Activated naive CD4-positive, alpha-beta T cell treated with anti-CD3 and anti-CD28 coated beads for 36 hours (primary cell): ENCODE data around the gene SLX1A. TPM values are rescaled to one million over a fixed set of nuclear protein-coding genes. Genes with fewer than 3 reads are reported as not detected.
A peak's percentile ranks its signal among the peaks of the same experiment; 100 is the strongest.
"Not testable (repeated sequence)": the region's sequence is repeated elsewhere in the genome, so short reads cannot be mapped to it uniquely, and the experiment has no call there.

Source experiments
- CTCF ChIA-PET: fragments of 350-600 bp; sonication (Branson Sonifier 250); formaldehyde crosslinking; loops from one replicate; lab custom pipeline; 2021; ENCODE audit warnings: antibody characterized with exemption; lab: Charles Lee
- DNase-seq: peaks from one replicate; pipeline ENCODE4 v3.0.0-alpha.2; 2020
- H3K27ac Mint-ChIP-seq: one replicate; pipeline ENCODE4 v1.8.0; 2021; ENCODE audit warnings: mild to moderate bottlenecking, mixed read lengths
- H3K27me3 Mint-ChIP-seq: one replicate; pipeline ENCODE4 v1.8.0; 2021; ENCODE audit warnings: low read depth, mixed read lengths
- H3K36me3 Mint-ChIP-seq: one replicate; pipeline ENCODE4 v1.8.0; 2021; ENCODE audit warnings: low read depth, mixed read lengths
- H3K4me1 Mint-ChIP-seq: one replicate; pipeline ENCODE4 v1.8.0; 2021; ENCODE audit warnings: low read depth, mixed read lengths
- H3K4me3 Mint-ChIP-seq: one replicate; pipeline ENCODE4 v1.8.0; 2021; ENCODE audit warnings: mild to moderate bottlenecking, moderate library complexity, mixed read lengths
- H3K9me3 Mint-ChIP-seq: one replicate; pipeline ENCODE4 v1.8.0; 2021; ENCODE audit warnings: mixed read lengths
- intact Hi-C: fragments of 100-400 bp; cut with micrococcal nuclease; formaldehyde crosslinking; loops from one replicate; pipeline ENCODE4 v1.15.1; 2023
- total RNA-seq, 2 experiments: library from RNA; stranded (reverse); gene quantifications; one replicate each; pipeline ENCODE4 v1.2.3, GENCODE V29; 2021

SLX1A gene
- 10 to 100 TPM; 35.4 to 42.5 TPM for total RNA-seq

GRCh38 chr16:30193615-30194014 lies at the start of gene SLX1A, which contains the start of gene BOLA2B:
SLX1A (plus strand) TSS chr16:30193875; CDS start chr16:30194085, 210 bp downstream.
BOLA2B (minus strand) TSS chr16:30193666; CDS start chr16:30193595, 71 bp downstream.
- H3K27me3 Mint-ChIP-seq, CTCF ChIA-PET, H3K4me1 Mint-ChIP-seq, intact Hi-C loops, H3K36me3 Mint-ChIP-seq, H3K4me3 Mint-ChIP-seq, H3K27ac Mint-ChIP-seq, H3K9me3 Mint-ChIP-seq, DNase-seq: not testable (repeated sequence)

- no peaks in the 10 kb centered on the region for H3K36me3 Mint-ChIP-seq
- no peaks in the 10 kb centered on the region for H3K27me3 Mint-ChIP-seq
- peaks cover 4% of the 10 kb centered on the region for H3K9me3 Mint-ChIP-seq
- CTCF ChIA-PET: no interaction called here
- intact Hi-C loops: no loop called here
- H3K4me3 Mint-ChIP-seq: no peak overlapping the region
- H3K4me1 Mint-ChIP-seq: peaks cover 21% of the 10 kb centered on the region
- no peak for DNase-seq
- no peak overlapping the region for H3K27ac Mint-ChIP-seq
These were observed 49.7 kb upstream of the SLX1A start for GRCh38 chr16:30144017-30144416.

- CTCF ChIA-PET: no interaction called here
- no peak for DNase-seq
- Mint-ChIP-seq H3K9me3 (peaks cover 8% of the 10 kb centered on the region), H3K36me3 (no peaks in the 10 kb centered on the region), H3K27ac (no peak overlapping the region), H3K27me3 (no peaks in the 10 kb centered on the region), H3K4me1 (peaks cover 14% of the 10 kb centered on the region), H3K4me3 (no peak overlapping the region)
- intact Hi-C loops: no loop called here
These were observed 48.8 kb upstream of the SLX1A start for GRCh38 chr16:30144917-30145316.

GRCh38 chr16:30145657-30146056 lies 48.0 kb upstream of the SLX1A start:
- H3K27me3 Mint-ChIP-seq: no peaks in the 10 kb centered on the region
- DNase-seq: no peak
- intact Hi-C loops: no loop called here
- peaks cover 8% of the 10 kb centered on the region for H3K9me3 Mint-ChIP-seq
- H3K4me3 Mint-ChIP-seq: no peak overlapping the region
- H3K36me3 Mint-ChIP-seq: no peaks in the 10 kb centered on the region
- H3K27ac Mint-ChIP-seq: no peak overlapping the region
- CTCF ChIA-PET: interaction anchor here (1.0 kb wide), 1 partner anchor 12 kb away, joined by 3 read pairs; no protein-coding TSS in a partner anchor
- H3K4me1 Mint-ChIP-seq: peaks cover 13% of the 10 kb centered on the region

GRCh38 chr16:30147843-30148510 lies 45.7 kb upstream of the SLX1A start:
- H3K27me3 Mint-ChIP-seq: no peaks in the 10 kb centered on the region
- H3K4me1 Mint-ChIP-seq: peaks cover 5% of the 10 kb centered on the region
- H3K4me3 Mint-ChIP-seq: no peak overlapping the region
- H3K36me3 Mint-ChIP-seq: no peaks in the 10 kb centered on the region
- CTCF ChIA-PET: interaction anchor here (0.5 kb wide), 1 partner anchor 17 kb away, joined by 3 read pairs; no protein-coding TSS in a partner anchor
- no peak for DNase-seq
- intact Hi-C loops: no loop called here
- H3K27ac Mint-ChIP-seq: no peak overlapping the region
- H3K9me3 Mint-ChIP-seq: peaks cover 8% of the 10 kb centered on the region

- Mint-ChIP-seq H3K4me1 (no peaks in the 10 kb centered on the region), H3K27me3 (no peaks in the 10 kb centered on the region), H3K4me3 (no peak overlapping the region), H3K9me3 (peaks cover 8% of the 10 kb centered on the region), H3K27ac (no peak overlapping the region), H3K36me3 (no peaks in the 10 kb centered on the region)
- no peak for DNase-seq
- CTCF ChIA-PET: no interaction called here
- intact Hi-C loops: no loop called here
These were observed 44.3 kb upstream of the SLX1A start for GRCh38 chr16:30149250-30149930.

- Mint-ChIP-seq H3K4me1 (no peaks in the 10 kb centered on the region), H3K4me3 (no peak overlapping the region), H3K27ac (no peak overlapping the region), H3K9me3 (peaks cover 8% of the 10 kb centered on the region), H3K36me3 (no peaks in the 10 kb centered on the region), H3K27me3 (no peaks in the 10 kb centered on the region)
- no peak for DNase-seq
- intact Hi-C loops: no loop called here
- CTCF ChIA-PET: interaction anchor here (0.8 to 1.0 kb wide), 2 partner anchors 14 to 36 kb away, joined by 4 to 7 read pairs; no protein-coding TSS in a partner anchor
These were observed 42.6 kb upstream of the SLX1A start for GRCh38 chr16:30151091-30151490.

- Mint-ChIP-seq H3K9me3 (peaks cover 8% of the 10 kb centered on the region), H3K4me1 (no peaks in the 10 kb centered on the region), H3K27me3 (no peaks in the 10 kb centered on the region), H3K36me3 (no peaks in the 10 kb centered on the region), H3K4me3 (no peak overlapping the region), H3K27ac (no peak overlapping the region)
- no peak for DNase-seq
- CTCF ChIA-PET: no interaction called here
- intact Hi-C loops: no loop called here
These were observed 41.2 kb upstream of the SLX1A start for GRCh38 chr16:30152517-30152916.

- H3K9me3 Mint-ChIP-seq: no peaks in the 10 kb centered on the region
- H3K4me1 Mint-ChIP-seq: no peaks in the 10 kb centered on the region
- no peak overlapping the region for H3K4me3 Mint-ChIP-seq
- no peak overlapping the region for H3K27ac Mint-ChIP-seq
- no peaks in the 10 kb centered on the region for H3K36me3 Mint-ChIP-seq
- H3K27me3 Mint-ChIP-seq: no peaks in the 10 kb centered on the region
- DNase-seq: no peak
- intact Hi-C loops: no loop called here
- CTCF ChIA-PET: interaction anchor here (1.3 kb wide), 1 partner anchor 43 kb away, joined by 4 read pairs; no protein-coding TSS in a partner anchor
These were observed 38.5 kb upstream of the SLX1A start for GRCh38 chr16:30155188-30155587.

- peaks cover 2% of the 10 kb centered on the region for H3K4me1 Mint-ChIP-seq
- no peaks in the 10 kb centered on the region for H3K27me3 Mint-ChIP-seq
- H3K4me3 Mint-ChIP-seq: no peak overlapping the region
- no peak overlapping the region for H3K27ac Mint-ChIP-seq
- intact Hi-C loops: no loop called here
- DNase-seq: no peak
- H3K36me3 Mint-ChIP-seq: no peaks in the 10 kb centered on the region
- CTCF ChIA-PET: no interaction called here
- no peaks in the 10 kb centered on the region for H3K9me3 Mint-ChIP-seq
These were observed 36.5 kb upstream of the SLX1A start for GRCh38 chr16:30157214-30157613.

- Mint-ChIP-seq H3K27ac (no peak overlapping the region), H3K27me3 (no peaks in the 10 kb centered on the region), H3K4me1 (peaks cover 25% of the 10 kb centered on the region), H3K9me3 (no peaks in the 10 kb centered on the region), H3K36me3 (no peaks in the 10 kb centered on the region), H3K4me3 (no peak overlapping the region)
- CTCF ChIA-PET: no interaction called here
- no peak for DNase-seq
- intact Hi-C loops: no loop called here
These were observed 30.1 kb upstream of the SLX1A start for GRCh38 chr16:30163538-30163937.

- CTCF ChIA-PET: no interaction called here
These were observed 27.3 kb upstream of the SLX1A start for GRCh38 chr16:30166202-30166902.

More at GRCh38 chr16:30166202-30166902, 27.3 kb upstream of the SLX1A start:
- peak overlapping the region; percentile 13 for H3K27ac Mint-ChIP-seq
- H3K9me3 Mint-ChIP-seq: no peaks in the 10 kb centered on the region
- intact Hi-C loops: no loop called here
- no peak for DNase-seq
- peaks cover 25% of the 10 kb centered on the region for H3K4me1 Mint-ChIP-seq
- no peaks in the 10 kb centered on the region for H3K36me3 Mint-ChIP-seq
- no peaks in the 10 kb centered on the region for H3K27me3 Mint-ChIP-seq
- H3K4me3 Mint-ChIP-seq: no peak overlapping the region
